Omental fat pad (tissue), 4 donors: ENCODE measurements around the gene SUPT7L. TPM values are rescaled to one million over a fixed set of nuclear protein-coding genes. Genes with fewer than 3 reads are reported as not detected.
"Not testable (repeated sequence)": the region's sequence is repeated elsewhere in the genome, so short reads cannot be mapped to it uniquely, and the experiment has no call there.

Experiments used
- ATAC-seq: fragments of 150-250 bp; one replicate; pipeline ENCODE4 v1.9.1; 2016; ENCODE audit warnings: mild to moderate bottlenecking, moderate library complexity; ENCODE audit not compliant: low FRiP score
- DNase-seq: peaks from one replicate; pipeline ENCODE4 v3.0.0-alpha.2; 2019; ENCODE audit warnings: low spot score
- total RNA-seq, 4 donors: library from RNA; depleted of rRNA; stranded (reverse); fragments of >200 nt; gene quantifications; one replicate each; pipeline ENCODE4 v1.1.0, GENCODE V29; 2016
- TF ChIP-seq, protein P1 (sequence below), 3 donors: fragments of 450-650 bp; IDR thresholded peaks; one replicate each; pipeline ENCODE4 v1.5.1; 2016 to 2017; ENCODE audit warnings: antibody characterized with exemption in 3 of 3, mild to moderate bottlenecking in 3 of 3, moderate library complexity in 2 of 3

Gene SUPT7L
- total RNA-seq, 4 donors from 2014 or later, result 24.9 to 32.9 (median 28.0) TPM

DNA sequence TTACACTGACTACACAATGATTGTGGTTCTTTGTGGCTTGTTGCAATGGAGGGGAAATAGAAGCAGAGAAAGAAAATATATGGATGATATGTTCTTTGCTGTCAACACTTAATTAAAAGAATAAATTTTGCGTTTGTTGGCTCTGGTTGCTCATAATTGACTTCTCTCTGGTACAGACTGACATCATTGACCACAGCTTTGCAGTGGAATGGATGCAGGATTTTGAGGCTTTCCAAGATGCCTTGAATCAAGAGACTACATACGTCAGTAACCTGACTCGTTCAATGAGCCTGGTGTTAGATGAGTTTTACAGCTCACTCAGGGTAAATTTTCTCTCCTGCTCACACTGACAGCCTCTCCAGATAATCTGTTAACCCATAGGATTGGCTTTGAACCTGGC lies 24.7 kb downstream of the SUPT7L start:
- no peak for ATAC-seq
- TF ChIP-seq, protein P1, sequence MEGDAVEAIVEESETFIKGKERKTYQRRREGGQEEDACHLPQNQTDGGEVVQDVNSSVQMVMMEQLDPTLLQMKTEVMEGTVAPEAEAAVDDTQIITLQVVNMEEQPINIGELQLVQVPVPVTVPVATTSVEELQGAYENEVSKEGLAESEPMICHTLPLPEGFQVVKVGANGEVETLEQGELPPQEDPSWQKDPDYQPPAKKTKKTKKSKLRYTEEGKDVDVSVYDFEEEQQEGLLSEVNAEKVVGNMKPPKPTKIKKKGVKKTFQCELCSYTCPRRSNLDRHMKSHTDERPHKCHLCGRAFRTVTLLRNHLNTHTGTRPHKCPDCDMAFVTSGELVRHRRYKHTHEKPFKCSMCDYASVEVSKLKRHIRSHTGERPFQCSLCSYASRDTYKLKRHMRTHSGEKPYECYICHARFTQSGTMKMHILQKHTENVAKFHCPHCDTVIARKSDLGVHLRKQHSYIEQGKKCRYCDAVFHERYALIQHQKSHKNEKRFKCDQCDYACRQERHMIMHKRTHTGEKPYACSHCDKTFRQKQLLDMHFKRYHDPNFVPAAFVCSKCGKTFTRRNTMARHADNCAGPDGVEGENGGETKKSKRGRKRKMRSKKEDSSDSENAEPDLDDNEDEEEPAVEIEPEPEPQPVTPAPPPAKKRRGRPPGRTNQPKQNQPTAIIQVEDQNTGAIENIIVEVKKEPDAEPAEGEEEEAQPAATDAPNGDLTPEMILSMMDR (IDR thresholded peaks at IDR 0.05), result no peak
- no peak for DNase-seq

DNA sequence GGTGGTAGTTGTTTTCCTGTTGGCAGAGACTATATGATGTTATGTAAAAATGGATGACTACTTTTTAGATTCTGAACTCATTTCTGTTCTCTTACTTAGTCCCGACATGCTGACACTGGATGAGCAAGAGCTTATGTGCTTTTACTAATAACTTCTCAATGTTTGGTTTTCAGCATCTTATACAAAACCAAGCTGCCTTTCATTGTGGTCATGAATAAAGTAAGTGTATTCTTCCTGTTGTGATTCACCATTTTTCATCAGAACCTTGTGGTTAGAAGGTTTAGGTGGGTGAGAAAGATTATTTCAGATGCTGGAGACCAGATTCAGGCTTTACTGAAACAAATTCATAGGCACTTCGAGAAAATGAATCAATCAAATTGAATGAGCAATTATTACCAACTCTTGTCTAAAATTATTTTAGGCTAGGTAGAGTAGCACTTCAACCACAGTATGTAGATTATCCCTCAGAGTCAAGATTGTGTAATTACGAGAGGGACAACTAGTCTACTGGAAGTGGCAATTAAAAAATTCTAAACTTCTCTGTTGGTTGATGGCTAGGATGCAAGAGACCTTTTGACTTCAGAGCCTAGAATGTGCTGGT lies 25.3 kb downstream of the SUPT7L start:
- no peak for ATAC-seq
- TF ChIP-seq, protein P1 (IDR thresholded peaks at IDR 0.05), result no peak
- no peak for DNase-seq

GRCh38 chr2:27636766-27637165 lies 26.6 kb downstream of the SUPT7L start:
- ATAC-seq (no peak), DNase-seq (no peak)
- TF ChIP-seq, protein P1 (IDR thresholded peaks at IDR 0.05), result no peak

DNA sequence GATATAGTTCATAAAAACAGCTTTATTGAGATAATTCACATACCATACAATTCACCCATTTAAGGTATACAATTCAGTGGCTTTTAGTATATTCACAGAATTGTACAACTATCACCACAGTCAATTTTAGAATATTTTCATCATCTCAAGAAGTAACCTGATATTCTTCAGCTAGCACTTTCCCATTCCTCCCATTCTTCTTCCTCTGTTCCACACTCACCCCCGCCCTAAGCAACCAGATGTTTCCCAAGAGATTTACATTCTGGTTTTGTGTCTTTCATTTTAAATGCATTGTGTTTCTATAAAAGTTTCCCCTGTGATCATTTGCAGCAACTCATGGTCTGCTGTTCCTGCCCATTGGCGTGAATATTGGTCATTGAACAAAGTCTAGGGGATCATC lies 29.1 kb downstream of the SUPT7L start:
- ATAC-seq, result no peak
- TF ChIP-seq, protein P1 (IDR thresholded peaks at IDR 0.05), result no peak
- no peak for DNase-seq

- not testable (repeated sequence) for DNase-seq, ATAC-seq
Observed at GRCh38 chr2:27630257-27630656, 33.2 kb downstream of the SUPT7L start.

GRCh38 chr2:27628767-27629709 lies 34.4 kb downstream of the SUPT7L start, which contains the start of the genes CCDC121 and GPN1:
TSS of gene CCDC121 (minus strand) at chr2:27629012. CDS start at chr2:27627799, 1,213 bp downstream.
TSS of gene GPN1 (plus strand) at chr2:27629050. CDS start at chr2:27629059, 9 bp downstream.
- DNase-seq (peak; percentile 77), ATAC-seq (peak; percentile 94)
- TF ChIP-seq, protein P1 (IDR thresholded peaks at IDR 0.05), result no peak

GRCh38 chr2:27627963-27628766 lies 35.2 kb downstream of the SUPT7L start:
- ATAC-seq (peak; percentile 45), DNase-seq (no peak)
- TF ChIP-seq, protein P1 (IDR thresholded peaks at IDR 0.05), result no peak

- ATAC-seq, DNase-seq: not testable (repeated sequence)
Observed at GRCh38 chr2:27626921-27627320, 36.5 kb downstream of the SUPT7L start.

DNA sequence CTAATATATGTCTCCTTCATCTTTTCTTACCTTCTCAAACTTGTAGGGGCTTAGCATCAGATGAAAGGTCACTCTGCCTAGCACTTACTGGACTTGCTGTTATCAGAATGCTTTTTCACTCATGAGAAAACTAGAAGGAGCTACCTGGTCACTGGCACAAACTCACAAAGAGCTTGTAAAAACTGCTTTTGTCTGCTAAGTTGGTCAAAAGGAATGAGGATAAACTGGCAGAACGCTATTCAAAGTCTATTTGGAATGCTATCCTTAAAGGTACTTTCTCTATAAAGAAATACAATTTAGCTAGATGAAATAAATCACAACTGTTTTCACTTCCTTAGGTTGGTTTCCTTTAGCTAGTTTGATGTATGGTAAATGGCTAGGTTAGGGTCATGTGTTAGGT lies 37.1 kb downstream of the SUPT7L start:
- not testable (repeated sequence) for DNase-seq, ATAC-seq
